TTC549 (cell line): ENCODE results near the gene CEND1.

Source experiments
- FAIRE-seq: peaks from 2 replicates; lab custom pipeline; 2012; peaks lifted over from hg19 to GRCh38; lab: Jason Lieb, UNC

CEND1 gene

DNA sequence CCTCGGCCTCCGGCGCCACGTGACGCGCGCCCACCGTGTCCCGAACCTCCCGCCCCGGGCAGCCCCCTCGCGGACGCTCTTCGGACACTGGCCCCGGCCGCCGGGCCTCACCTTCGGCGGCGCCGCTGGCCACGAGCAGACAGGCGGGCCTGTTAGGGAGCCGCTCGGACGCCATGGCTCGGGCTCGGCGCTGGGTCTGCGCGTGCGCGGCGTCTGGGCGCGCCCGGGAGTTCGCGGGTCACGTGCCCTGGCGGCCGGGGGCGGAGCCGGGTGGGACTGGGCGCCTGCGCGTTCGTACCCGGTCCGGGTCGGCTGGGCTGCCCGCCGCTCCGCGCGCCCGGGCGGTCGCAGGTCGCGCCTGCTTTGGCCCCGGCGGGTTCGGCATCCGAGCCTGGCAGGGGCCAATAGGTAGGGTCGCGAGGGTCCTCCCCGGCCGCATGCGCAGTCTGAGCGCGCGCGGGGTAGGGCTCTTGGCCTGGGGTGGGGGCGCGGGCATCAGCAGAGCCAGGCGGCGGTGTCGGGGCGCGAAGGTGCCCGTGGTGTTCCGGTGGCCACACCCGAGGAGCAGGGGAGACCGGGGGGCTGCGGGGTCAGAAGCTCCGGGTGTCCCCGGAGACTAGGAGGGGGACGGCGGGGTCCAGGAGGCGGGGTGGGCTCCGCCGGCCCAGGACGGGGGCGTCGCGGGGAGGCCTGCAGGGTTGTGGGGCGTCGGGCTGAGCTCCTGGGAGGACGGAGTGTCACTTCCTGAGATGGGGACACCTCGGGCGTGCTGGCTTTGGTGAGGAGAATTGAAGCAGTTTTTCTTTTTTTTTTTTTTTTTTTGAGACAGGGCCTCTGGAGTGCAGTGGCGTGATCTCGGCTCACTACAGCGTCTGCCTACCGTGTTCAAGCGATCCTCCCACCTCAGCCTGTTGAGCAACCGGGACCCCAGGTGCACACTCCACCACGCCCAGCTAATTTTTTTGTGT is 12.3 kb downstream of the CEND1 start, which contains the start of gene GATD1:
Gene GATD1, minus strand, starts transcription at position 200 of the 968 bp plus-strand sequence. Its CDS starts 25 bp downstream, at position 175.
- no peak for FAIRE-seq

DNA sequence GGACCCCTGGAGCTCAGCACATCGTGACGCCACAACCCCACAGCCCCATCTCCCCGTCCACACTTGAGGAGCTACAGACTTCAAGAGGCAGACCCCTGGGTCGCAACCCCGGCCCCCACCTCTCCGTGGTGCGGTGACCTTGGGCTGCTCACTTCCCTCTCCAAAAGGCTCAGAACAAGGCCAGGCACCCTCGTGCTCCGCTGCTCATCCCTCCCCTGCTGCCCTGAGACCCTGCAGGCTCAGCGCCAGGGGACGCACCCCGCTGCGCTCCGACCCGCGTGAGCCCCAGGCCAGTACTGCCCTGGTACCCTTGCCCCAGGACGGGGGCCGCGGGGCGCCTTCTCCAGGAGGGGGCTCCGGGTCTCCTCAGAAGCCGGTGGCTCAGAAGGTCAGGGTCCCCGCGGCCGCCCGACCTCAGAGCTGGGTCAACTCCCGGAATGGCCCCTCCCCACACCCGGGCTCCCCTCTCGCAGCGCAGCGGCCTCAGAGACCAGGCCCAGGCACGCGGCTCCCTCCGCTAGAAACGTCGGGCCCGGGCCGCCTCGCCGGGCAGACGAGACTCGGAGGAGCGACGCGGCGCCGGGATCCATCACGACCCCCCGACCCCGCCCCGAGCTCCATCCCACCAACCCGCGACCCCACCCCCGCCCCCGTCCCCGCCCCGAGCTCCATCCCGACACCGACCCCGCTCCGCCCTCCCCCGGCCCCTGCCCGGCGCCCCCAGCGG is 13.2 kb downstream of the CEND1 start:
- FAIRE-seq: no peak

DNA sequence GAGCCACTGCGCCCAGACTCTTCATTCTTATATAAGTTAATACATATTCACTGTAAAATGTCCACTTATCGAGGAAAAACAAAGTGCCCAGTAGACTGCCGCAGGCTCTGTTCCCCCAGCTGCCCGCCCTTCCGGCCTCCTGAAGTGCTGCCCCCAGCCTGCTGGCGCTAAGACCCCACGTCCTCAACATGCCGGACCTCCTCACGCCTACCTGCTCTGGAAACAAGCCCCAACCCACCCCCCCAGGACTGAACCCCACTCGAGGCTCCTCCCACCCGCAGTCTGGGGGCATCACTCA is 13.7 kb downstream of the CEND1 start:
- FAIRE-seq: no peak

DNA sequence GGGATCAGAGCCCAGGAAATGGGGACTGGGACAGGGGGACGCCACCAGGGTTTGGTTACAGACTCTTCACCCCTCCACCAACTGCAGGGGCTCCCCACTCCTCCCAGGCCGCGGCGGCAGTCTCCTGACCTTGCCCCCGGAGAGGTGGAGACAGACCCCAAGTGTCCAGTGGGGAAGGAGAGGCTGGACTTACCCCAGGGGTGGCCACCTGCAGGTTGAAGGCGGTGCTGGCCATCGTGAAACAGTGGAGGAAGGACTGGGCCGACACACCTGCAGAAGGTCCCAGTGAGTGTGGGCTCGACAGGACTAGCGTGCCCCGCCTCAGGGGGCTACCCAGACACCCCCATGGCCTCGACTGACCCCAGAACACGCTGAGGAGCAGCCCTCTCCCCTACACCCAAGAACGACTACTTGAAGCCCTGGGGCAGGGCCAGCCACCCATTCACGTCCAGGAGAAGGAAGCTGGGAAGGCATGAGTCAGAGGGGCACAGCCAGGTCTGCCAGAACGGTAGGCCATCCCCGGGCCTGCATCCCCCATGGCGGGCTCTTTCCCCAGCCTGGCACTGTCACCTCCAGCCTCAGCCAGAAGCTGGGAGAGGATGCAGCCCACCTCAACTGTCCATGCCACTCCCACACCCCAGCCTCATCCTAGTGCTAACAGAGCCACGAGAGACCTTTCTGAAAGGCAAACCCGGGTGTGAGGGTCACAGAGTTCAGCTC is 14.9 kb downstream of the CEND1 start:
- no peak for FAIRE-seq

DNA sequence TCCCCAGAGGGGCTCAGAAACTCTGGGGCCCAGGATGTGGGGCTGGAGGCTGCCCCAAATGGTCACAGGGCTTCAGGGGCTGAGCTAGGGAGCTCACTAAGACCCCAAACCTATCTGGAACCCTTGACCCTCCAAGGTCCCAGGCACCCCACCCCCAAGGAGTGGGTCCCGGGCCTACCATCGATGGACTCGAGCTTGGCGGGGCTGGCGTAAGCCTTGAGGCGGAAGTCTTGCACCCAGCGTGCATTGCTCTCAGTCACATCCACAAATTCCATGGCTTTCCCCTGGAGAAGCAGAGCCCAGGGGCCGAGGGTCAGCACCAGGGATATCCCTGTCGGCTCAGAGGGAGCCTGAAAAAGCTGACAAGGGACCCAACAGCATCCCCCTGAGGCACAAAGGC is 16.1 kb downstream of the CEND1 start:
- FAIRE-seq: no peak

DNA sequence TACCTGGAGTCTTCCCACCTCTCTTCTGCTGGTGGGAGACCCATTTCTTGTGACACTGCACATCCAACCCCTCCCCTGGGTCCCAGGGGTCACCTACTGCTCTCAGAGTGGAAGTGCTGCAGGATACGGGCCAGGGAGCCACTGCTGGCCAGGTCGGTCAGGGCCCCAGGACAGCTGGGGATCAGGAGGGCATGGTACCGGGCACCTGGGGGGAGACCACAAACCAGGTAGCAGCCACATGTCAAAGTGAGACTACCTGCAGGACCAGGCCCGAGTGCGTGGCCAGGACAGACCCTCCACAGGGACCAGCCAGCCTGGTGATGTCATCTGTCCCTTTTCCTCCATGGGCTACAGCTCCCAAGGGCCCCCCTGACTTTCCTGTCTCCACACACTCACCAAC is 16.5 kb downstream of the CEND1 start:
- FAIRE-seq: no peak

DNA sequence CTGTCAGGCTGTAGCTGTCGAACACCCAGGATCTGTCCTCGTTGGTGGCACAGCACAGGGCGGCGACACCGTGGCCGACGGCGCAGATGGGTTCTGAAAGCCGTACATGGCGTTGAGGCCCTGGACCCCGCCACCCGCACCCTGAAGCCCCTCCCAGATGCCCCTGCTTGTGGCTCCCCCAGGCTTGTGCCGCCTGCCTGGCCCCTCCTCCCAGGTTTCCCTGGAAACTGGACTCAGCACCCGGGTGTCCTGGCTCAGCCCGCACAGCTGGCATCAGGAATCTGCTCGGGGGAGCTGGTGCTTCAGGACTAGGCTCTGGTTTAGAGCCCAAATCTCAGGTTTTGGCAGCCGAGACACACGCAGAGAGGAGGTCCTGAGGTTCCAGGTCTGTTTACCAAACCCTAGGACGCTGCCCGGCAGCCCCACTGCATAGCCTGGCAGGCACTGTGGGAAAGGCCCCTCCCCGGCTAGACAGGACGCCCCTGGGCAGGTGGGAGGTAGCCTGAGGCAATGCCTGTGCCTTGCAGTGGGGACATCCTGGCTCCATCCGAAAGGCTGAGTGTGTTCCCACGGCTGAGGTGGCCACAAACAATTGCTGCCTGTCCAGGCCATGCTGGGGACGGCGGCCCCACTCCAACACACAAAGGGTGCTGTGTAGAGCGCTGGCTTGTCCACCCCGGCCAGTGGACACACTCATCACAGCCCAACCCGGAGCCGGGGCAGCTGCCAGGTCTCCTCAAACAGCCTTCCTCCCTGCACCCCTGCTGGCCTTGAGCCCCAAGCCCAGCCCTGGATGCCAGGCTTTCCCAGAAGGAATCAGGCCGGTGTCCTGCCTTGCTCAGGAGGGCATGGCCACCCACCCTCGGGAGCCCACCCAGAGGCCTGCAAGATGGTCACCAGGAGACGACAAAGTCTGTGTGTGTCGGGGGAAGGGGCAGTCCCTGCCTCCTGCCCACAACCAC is 17.2 kb downstream of the CEND1 start:
- no peak for FAIRE-seq

DNA sequence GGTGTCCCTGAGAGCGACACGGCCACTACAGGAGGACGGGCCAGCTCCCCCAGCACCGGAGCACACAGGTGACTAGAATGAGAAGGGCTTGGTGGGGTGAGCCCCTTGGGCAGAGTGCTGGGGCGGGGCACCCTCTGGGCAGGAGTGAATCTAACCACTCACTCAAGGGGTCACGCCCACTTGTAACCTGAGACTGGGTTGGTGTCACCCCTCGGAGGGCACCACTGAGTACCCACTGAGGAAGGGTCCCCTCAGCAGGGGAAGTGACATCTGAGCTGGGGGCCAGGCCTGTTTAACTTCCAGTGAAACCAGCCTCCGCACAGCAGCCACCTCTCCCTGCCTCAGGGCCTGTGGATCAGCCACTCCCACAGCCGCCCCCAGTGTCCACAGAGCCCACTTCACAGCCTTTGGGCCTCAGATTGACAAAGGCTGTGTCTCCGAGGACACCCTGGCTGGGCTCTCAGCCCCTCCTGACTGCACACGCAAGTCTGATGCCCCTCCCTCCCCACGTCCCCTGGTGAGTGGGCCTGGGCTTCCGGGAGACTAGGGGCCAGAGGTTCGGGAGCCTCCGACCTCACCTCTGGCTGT is 18.2 kb downstream of the CEND1 start:
- no peak for FAIRE-seq

DNA sequence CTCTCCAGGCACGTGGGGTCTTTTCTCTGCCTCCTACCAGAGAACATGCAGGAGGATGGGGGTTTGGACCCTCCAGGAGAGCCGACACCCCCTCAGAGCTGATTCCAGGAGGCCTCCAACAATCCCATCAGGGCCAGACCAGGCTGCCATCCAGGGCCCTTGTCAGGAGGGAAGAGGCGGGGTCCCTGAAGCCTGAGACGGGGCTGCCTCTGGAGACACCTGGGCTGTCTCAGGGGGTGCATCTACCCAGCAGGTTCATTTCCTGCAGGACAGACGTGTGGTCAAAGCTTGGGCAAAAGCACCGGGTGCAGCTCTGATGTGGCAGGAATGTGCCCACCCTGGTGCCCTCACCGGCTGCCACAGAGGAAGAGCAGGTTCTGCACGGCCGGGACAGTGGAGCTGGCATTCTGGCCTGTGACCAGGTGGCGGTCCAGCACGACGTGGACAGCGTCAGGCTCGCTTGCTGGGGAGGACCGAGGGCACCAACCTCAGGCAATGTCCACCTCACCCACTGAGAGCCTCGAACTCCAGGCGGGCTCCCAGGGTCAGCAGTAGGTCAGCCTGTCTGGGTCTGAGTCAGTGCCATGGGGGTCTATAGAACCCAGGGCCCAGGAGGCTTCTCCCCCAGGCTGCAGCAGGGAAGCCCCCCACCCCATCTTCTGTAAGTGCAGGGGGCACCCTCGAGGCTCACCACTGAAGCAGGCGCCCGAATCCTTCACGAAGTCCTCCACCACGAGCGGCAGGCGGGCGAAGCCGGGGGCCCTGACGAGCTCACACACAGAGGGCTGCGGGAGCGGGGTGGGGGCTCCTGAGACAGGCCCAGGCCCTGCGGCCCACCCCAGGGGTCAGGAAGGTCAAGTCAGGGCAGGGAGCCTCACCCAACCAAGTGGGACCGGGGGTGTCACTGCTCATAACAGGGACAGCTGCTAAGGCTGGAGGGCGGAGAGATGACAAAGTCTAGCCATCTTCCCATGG is 19.0 kb downstream of the CEND1 start:
- FAIRE-seq: no peak

DNA sequence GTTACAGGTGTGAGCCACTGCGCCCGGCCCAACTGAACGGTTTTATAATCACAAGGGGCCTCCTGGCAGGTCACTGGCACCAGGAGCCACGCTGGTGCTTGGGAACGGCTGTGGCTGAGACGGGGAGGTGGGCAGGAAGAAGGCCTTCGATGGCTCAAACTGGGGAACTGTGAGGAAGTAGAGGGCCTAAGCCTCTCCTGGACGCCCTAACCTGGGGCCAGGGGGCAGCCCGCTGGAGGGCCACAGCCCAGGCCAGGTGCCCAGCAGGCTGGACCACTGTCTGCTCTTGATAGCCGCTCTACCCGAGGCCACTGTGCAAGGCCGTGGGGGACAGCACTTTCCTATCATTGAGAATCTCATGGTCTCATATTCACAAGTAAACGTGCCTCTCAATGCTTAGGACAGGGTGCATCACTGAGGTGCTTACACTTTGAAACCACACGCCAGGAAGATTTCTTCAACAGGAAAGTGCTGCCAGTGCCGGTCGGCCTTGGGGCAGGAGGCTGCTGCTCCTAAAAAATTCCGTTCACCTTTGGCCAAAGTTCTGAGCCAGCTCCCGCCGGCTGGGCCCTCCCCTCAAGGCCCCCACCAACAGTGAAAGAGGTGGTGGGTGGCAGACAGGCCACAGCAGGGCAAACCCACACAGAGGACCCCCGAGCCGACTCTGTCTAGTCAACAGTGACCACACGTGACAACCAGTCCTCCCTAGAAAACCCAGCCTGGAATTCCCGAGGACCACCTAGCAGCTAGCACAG is 19.8 kb downstream of the CEND1 start:
- no peak for FAIRE-seq

DNA sequence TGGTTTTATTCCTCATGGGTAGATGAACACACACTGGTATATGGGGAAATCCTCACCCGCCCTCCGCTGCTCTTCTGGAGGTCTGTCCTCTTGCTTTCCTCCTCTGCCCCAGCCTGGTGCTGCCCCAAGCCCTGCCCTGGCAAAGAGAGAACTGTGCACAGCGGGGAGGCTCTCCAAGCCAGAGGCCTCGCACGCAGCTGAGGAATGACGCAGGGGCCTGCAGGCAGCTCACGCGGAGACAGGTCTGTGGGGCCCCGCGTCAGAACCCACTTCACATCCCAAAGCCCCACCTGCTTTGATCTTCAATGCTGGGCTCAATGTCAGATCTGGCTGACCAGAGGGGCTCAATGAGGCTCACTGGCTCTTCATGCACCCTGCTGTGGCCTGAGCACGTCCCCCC is 22.7 kb downstream of the CEND1 start:
- no peak for FAIRE-seq

DNA sequence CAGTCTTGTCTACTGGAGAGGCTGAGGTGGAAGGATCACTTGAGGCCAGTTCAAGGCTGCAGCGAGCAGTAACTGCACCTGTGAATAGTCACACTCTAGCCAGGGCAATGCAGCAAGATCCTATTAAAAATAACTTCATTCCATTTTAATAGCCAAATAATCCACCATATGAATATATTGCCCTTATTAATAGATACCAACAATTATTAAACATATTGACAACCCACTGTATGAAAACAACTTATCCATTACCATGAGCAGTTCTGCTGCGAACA is 23.0 kb downstream of the CEND1 start:
- FAIRE-seq: no peak

DNA sequence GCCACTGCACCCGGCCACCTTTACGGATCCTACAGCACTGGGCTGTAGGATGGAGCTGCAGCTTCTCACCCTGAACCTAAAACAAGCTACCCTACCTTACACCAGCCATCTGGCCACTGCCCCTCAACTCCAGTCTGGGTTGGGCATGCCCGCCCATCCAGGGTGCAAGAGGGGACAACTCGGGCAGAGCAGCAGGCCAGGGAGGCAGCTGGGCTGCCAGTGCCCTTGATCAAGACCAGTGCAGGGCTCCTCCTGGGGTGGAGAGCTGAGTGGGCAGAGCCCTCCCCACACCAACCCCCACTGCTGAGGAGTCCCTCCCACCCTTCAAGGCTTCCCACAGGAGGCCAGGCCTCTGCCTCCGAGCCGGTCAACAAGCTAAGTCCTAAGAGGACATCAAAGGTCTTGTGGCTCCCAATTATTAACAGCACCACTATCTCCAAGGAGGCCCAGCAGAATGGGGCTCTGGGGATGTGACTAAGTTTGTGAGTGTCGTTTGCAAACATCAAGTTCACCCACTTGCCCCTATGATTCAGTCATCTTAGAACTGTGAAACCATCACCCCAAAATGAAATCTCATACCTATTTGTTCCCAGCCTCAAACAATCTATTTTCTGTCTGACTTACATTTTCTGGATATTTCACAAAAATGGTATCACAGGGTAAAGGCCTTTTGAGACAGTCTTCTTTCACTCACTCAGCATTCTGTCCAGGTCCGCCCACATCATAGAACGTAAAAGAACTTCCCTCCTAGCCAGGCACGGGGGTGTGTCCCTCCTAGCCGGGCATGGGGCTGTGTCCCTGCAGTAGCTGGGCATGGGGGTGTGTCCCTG is 23.6 kb downstream of the CEND1 start:
- no peak for FAIRE-seq

DNA sequence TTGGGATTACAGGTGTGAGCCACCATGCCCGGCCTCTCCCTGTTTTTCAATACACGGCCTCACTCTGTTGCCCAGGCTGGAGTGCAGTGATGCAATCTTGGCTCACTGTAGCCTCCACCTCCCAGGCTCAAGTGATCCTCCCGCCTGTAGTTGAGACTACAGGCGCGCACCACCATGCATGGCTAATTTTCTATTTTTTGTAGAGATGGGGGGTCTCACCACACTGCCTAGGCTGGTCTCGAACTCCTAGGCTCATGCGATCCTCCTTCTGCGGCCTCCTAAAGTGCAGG is 24.1 kb downstream of the CEND1 start:
- FAIRE-seq: no peak

DNA sequence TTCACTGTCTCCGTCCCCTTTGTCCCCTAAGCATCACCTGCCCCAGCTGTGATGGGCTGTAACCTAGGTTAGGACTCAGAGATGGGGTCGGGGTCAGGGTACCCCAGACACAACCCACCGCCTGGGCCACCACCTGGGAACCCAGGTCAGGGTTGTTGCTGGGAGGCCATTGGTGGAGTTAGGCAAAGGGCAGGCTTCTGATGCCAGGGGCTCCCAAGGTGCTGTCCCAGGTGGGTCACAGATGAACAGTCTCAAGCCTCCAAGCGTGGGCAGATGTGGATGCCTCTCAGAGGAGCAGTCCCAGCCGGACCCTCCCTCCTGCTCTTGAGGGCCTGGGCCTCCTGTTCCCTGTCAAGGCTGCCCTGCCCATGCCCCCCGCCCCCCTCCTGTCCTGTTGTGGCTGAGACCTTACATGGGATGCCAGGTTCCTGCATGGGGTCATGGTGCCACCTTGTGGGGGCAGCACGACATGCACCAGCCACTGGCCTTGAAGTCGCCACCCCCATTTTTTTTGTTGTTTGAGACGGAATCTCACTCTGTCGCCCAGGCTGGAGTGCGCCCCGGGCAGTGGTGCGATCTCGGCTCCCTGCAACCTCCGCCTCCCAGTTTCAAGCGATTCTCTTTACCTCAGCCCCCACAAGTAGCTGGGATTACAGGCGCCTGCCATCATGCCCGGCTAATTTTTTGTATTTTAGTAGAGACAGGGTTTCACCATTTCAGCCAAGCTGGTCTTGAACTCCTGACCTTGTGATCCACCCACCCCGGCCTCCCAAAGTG is 24.7 kb downstream of the CEND1 start:
- FAIRE-seq: no peak

DNA sequence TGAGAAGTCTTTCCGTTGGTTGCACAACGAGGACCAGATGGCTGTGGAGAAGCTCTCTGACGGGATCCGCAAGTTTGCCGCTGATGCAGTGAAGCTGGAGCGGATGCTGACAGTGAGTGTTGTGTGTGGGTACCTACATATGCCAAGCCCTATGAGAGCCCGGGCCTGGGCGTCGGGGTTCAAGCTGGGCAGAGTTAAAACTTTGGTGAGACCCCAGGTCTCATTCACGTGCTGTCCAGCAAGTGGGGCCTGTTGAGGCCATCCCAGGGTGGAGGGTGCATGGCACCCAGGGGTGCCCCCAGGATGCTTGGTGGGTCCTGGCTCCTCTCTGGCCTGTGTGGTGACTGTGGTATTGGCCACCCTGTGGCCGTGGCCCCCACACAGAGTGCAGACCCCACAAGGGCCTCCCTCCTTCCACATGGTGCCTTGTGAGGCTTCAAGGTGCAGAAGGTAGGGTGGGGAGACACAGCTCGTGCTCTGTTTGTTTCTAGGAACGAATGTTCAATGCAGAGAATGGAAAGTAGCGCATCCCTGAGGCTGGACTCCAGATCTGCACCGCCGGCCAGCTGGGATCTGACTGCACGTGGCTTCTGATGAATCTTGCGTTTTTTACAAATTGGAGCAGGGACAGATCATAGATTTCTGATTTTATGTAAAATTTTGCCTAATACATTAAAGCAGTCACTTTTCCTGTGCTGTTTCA is 25.4 kb downstream of the CEND1 start:
- no peak for FAIRE-seq

DNA sequence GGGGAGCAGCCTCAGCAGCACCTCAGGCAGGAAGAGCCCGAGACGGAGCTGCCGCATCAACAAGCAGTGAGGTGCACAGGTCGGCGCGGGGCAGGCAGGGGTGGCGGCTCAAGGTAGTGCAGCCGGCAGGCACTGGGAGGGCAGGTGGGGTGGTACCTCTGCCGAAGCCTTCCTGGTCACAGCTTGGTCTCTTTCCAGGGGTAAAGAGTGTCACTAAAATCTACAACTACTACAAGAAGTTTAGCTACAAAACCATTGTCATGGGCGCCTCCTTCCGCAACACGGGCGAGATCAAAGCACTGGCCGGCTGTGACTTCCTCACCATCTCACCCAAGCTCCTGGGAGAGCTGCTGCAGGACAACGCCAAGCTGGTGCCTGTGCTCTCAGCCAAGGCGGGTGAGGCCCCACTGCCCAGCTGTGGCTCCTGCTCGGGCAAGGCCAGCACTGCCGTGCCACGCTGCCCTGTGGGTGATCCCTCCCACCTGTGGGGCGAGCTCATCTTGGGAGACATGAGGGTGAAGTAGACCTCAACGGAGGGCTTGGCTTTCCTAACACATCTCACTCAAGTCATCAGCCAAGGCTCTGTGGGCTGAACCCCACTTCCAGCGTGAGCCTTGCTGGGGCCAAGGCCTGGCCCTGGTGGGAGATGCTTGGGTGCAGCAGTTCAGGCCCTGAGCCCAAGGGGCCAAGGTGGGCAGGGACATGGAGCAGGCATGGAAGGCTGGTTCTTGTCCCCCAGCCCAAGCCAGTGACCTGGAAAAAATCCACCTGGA is 26.2 kb downstream of the CEND1 start:
- FAIRE-seq: no peak
